Endothelial cell of umbilical vein (primary cell): Measurements from ENCODE around the gene SLC44A1. TPM values are rescaled to one million over a fixed set of nuclear protein-coding genes. Genes with fewer than 3 reads are reported as not detected.

Experiments
- BruUV-seq: library from RNA; stranded (reverse); fragments of 400-500 nt; replicated peaks from 2 replicates; lab custom pipeline; 2021; lab: Mats Ljungman, UMichigan
- CTCF ChIA-PET: fragments of 300-600, 350-600 bp; sonication (Branson Sonifier 250); formaldehyde crosslinking; loops from one replicate; lab custom pipeline; 2021; ENCODE audit warnings: antibody characterized with exemption, inconsistent platforms; lab: Charles Lee
- POLR2A ChIA-PET: fragments of 300-600, 350-600 bp; sonication (Branson Sonifier 250); formaldehyde crosslinking; loops from one replicate; lab custom pipeline; 2021; ENCODE audit warnings: antibody characterized with exemption, inconsistent platforms; lab: Charles Lee
- DNase-seq: peaks from one replicate; pipeline ENCODE4 v3.0.0-alpha.2; 2011; ENCODE audit warnings: low read depth, low spot score
- FAIRE-seq: peaks from 2 replicates; lab custom pipeline; 2011; peaks lifted over from hg19 to GRCh38; lab: Jason Lieb, UNC
- H2AFZ ChIP-seq: 2 replicates; pipeline ENCODE4 v1.6.0; 2012; ENCODE audit warnings: low read depth, low read length, control low read depth, inconsistent platforms
- H3K27ac ChIP-seq: 2 replicates; pipeline ENCODE4 v1.5.1; 2011; ENCODE audit warnings: low read depth, mild to moderate bottlenecking, control low read depth, low read length, moderate library complexity; ENCODE audit not compliant: insufficient read depth
- H3K27me3 ChIP-seq, 2 experiments: 2 replicates each; pipeline versions ENCODE4 v1.6.0 to v1.6.1; 2011; ENCODE audit warnings: low read length in 2 of 2, mixed read lengths in 1 of 2; ENCODE audit not compliant: control insufficient read depth in 2 of 2, insufficient read depth in 2 of 2
- H3K36me3 ChIP-seq, 2 experiments: 2 replicates in 1 of 2; 3 replicates in 1 of 2; pipeline ENCODE4 v1.5.1; 2011; ENCODE audit warnings: low read length in 2 of 2, mild to moderate bottlenecking in 1 of 2, moderate library complexity in 1 of 2; ENCODE audit not compliant: control insufficient read depth in 2 of 2, insufficient read depth in 2 of 2; ENCODE audit errors: extremely low read depth in 1 of 2
- H3K4me1 ChIP-seq: 3 replicates; pipeline ENCODE4 v1.5.1; 2011; ENCODE audit warnings: mild to moderate bottlenecking, low read length; ENCODE audit not compliant: control insufficient read depth, insufficient read depth; ENCODE audit errors: extremely low read depth
- H3K4me2 ChIP-seq: 2 replicates; pipeline ENCODE4 v1.6.1; 2011; ENCODE audit warnings: low read length, control low read depth, mixed read lengths; ENCODE audit not compliant: insufficient read depth
- H3K4me3 ChIP-seq, 3 experiments: fragments of 200-600 bp in 1 of 3; sonication (generic), shearing (Covaris generic) in 1 of 3; replicated peaks in 1 of 3; 2 replicates each; pipeline ENCODE4 v1.5.1; 2011 to 2016; ENCODE audit warnings: control low read depth in 3 of 3, low read length in 3 of 3, mild to moderate bottlenecking in 2 of 3, inconsistent platforms in 1 of 3, low read depth in 1 of 3, moderate library complexity in 1 of 3; ENCODE audit not compliant: insufficient read depth in 1 of 3
- H3K79me2 ChIP-seq: 2 replicates; pipeline ENCODE4 v1.6.0; 2012; ENCODE audit warnings: low read length, inconsistent platforms; ENCODE audit not compliant: control insufficient read depth, insufficient read depth
- H3K9ac ChIP-seq: replicated peaks from 2 replicates; pipeline ENCODE3; 2011; ENCODE audit warnings: low read length, control low read depth; ENCODE audit not compliant: insufficient read depth; ENCODE audit errors: extremely low read depth
- H3K9me1 ChIP-seq: replicated peaks from 3 replicates; pipeline ENCODE4 v1.6.0; 2011; ENCODE audit warnings: mild to moderate bottlenecking, low read length; ENCODE audit not compliant: control insufficient read depth, insufficient read depth; ENCODE audit errors: extremely low read depth
- H3K9me3 ChIP-seq: replicated peaks from 2 replicates; pipeline ENCODE4 v1.5.1; 2012; ENCODE audit warnings: low read length, inconsistent platforms; ENCODE audit not compliant: control insufficient read depth, insufficient read depth
- H4K20me1 ChIP-seq: replicated peaks from 2 replicates; pipeline ENCODE3; 2011; ENCODE audit warnings: mild to moderate bottlenecking, low read length; ENCODE audit not compliant: control insufficient read depth, insufficient read depth; ENCODE audit errors: extremely low read depth
- CTCF ChIP-seq, 2 donors: IDR thresholded peaks; 1 replicate in 1 of 2; 2 replicates in 1 of 2; pipeline ENCODE4 v1.5.1; 2011; ENCODE audit warnings: low read length in 2 of 2, mild to moderate bottlenecking in 2 of 2, moderate library complexity in 2 of 2, control low read depth in 1 of 2, inconsistent platforms in 1 of 2, low read depth in 1 of 2; ENCODE audit not compliant: insufficient read depth in 1 of 2; ENCODE audit errors: extremely low read depth in 1 of 2
- EZH2 ChIP-seq: IDR thresholded peaks from 2 replicates; pipeline ENCODE4 v1.6.1; 2012; ENCODE audit warnings: borderline replicate concordance, low read depth, mild to moderate bottlenecking, moderate library complexity, low read length, inconsistent platforms; ENCODE audit not compliant: severe bottlenecking
- FOS ChIP-seq: IDR thresholded peaks from 2 replicates; pipeline ENCODE4 v1.6.1; 2011; ENCODE audit warnings: mild to moderate bottlenecking, low read length, moderate library complexity, borderline replicate concordance; ENCODE audit not compliant: insufficient read depth
- GATA2 ChIP-seq: IDR thresholded peaks from 2 replicates; pipeline ENCODE4 v1.7.0; 2011; ENCODE audit warnings: low read depth, mild to moderate bottlenecking, moderate library complexity, mixed read lengths, low read length; ENCODE audit not compliant: insufficient read length, insufficient read depth
- JUN ChIP-seq: IDR thresholded peaks from 2 replicates; pipeline ENCODE4 v1.6.1; 2011; ENCODE audit warnings: borderline replicate concordance, low read depth; ENCODE audit not compliant: insufficient read length, insufficient read depth
- MAX ChIP-seq: IDR thresholded peaks from 2 replicates; pipeline ENCODE4 v1.6.1; 2011; ENCODE audit not compliant: insufficient read depth, insufficient read length
- MYC ChIP-seq: IDR thresholded peaks from one replicate; pipeline ENCODE4 v1.6.1; 2011; ENCODE audit warnings: mild to moderate bottlenecking, low read depth, low read length
- POLR2A ChIP-seq: IDR thresholded peaks from 2 replicates; pipeline ENCODE4 v1.6.1; 2012; ENCODE audit warnings: low read depth, mild to moderate bottlenecking, control low read depth, low read length
- POLR2AphosphoS5 ChIP-seq: IDR thresholded peaks from 2 replicates; pipeline ENCODE4 v1.6.1; 2012; ENCODE audit warnings: low read depth, mild to moderate bottlenecking, control low read depth, low read length, moderate library complexity; ENCODE audit not compliant: insufficient read depth
- dilution Hi-C: fragments of 300-500 bp; cut with MboI; formaldehyde crosslinking; loops from one replicate; pipeline ENCODE4 v1.15.0; 2019; ENCODE audit warnings: low sequenced_read_pairs; ENCODE audit not compliant: extremely low pct_ligation_motif_present
- intact Hi-C: fragments of 100-400 bp; cut with micrococcal nuclease; formaldehyde crosslinking; loops from one replicate; pipeline ENCODE4 v1.10.0; 2022
- polyA plus RNA-seq, 4 experiments: library from polyadenylated mRNA; depleted of rRNA in 3 of 4; stranded (reverse) in 3 of 4; unstranded in 1 of 4; fragments of >200 nt; gene quantifications; 2 replicates each; pipeline versions ENCODE4 v1.2.1 to v1.2.3, GENCODE V29; 2011 to 2012; ENCODE audit warnings: missing spikeins in 1 of 4
- total RNA-seq: library from RNA; stranded (reverse); gene quantifications from 2 replicates; pipeline ENCODE4 v1.2.3, GENCODE V29; 2021

SLC44A1 gene
- total and polyA plus RNA-seq, 2 donors (not counting 3 experiments of a cell fraction or from before 2014, with no cell fraction given), result 16.1 to 37.7 TPM

- H3K36me3 ChIP-seq, result no peaks in the 10 kb centered on the region
- ChIA-PET POLR2A (interaction anchor here (0.9 kb wide), 1 partner anchor 10 kb away, joined by 3 read pairs; no protein-coding TSS in a partner anchor), CTCF (interaction anchor here (1.4 to 1.9 kb wide), 3 partner anchors 12 to 149 kb away, joined by 3 to 6 read pairs (median 4); no protein-coding TSS in a partner anchor)
- BruUV-seq, result no TSS peak
- no peak overlapping the region for H3K4me3 ChIP-seq
- no peaks in the 10 kb centered on the region for H3K9me3 ChIP-seq
- peaks cover 22% of the 10 kb centered on the region for H3K4me1 ChIP-seq
- H3K9me1 ChIP-seq, result no peaks in the 10 kb centered on the region
- dilution Hi-C loops, result no loop called here
- peak overlapping the region; percentile 4 for H3K27ac ChIP-seq
- TF ChIP-seq EZH2, result no peak
- no peak for TF ChIP-seq POLR2AphosphoS5
- TF ChIP-seq JUN, result no peak
- no peak for TF ChIP-seq CTCF (IDR thresholded peaks at IDR 0.05; ENCODE audit: extremely low read depth in 1 of 2, insufficient read depth in 1 of 2, low read depth in 1 of 2, low read length in 2 of 2)
- TF ChIP-seq POLR2A, result no peak
- no peak for TF ChIP-seq MAX
- no peak for TF ChIP-seq MYC
- TF ChIP-seq FOS, result no peak
- no peak for TF ChIP-seq GATA2
- intact Hi-C loops, result loop anchor here (1.0 kb wide), 2 partner anchors 9 to 64 kb away; partner anchors contain the start of gene SLC44A1
- peak; percentile 42 for FAIRE-seq
- no peaks in the 10 kb centered on the region for H4K20me1 ChIP-seq
- H3K79me2 ChIP-seq, result no peaks in the 10 kb centered on the region
- H3K4me2 ChIP-seq, result peak overlapping the region; percentile 68
- no peak overlapping the region for H2AFZ ChIP-seq
- H3K27me3 ChIP-seq, result no peaks in the 10 kb centered on the region
- peak; percentile 89 for DNase-seq
- no peak overlapping the region for H3K9ac ChIP-seq
These were observed 64.2 kb downstream of the SLC44A1 start for GRCh38 chr9:105308461-105309341.
